IMR-90 (cell line): ENCODE data around the gene FLOT2. TPM values are rescaled to one million over a fixed set of nuclear protein-coding genes. Genes with fewer than 3 reads are reported as not detected.
A peak's percentile ranks its signal among the peaks of the same experiment; 100 is the strongest.

Experiments used
- ATAC-seq: fragments of 200-7000 bp; cut with Tn5 transposase; 2 replicates; pipeline ENCODE4 v1.9.1; 2020; ENCODE audit warnings: low read depth, mild to moderate bottlenecking, moderate library complexity
- BruUV-seq: library from RNA; stranded (reverse); fragments of 400-500 nt; replicated peaks from 2 replicates; lab custom pipeline; 2021; lab: Mats Ljungman, UMichigan
- CTCF ChIA-PET: fragments of 300-600 bp; formaldehyde crosslinking; extraction: SDS; loops from one replicate; lab custom pipeline; 2021; ENCODE audit warnings: antibody characterized with exemption; lab: Yijun Ruan, JAX
- POLR2A ChIA-PET: fragments of 300-600 bp; sonication (Branson Sonifier 250); formaldehyde crosslinking; loops from one replicate; lab custom pipeline; 2022; ENCODE audit warnings: antibody characterized with exemption; ENCODE audit not compliant: unreplicated experiment; lab: Charles Lee
- DNase-seq: peaks from one replicate; pipeline ENCODE4 v3.0.0; 2013
- H2AFZ ChIP-seq: replicated peaks from 2 replicates; pipeline ENCODE3; 2013; ENCODE audit warnings: low read length, mild to moderate bottlenecking; ENCODE audit not compliant: poor library complexity
- H2AK5ac ChIP-seq: 2 replicates; pipeline ENCODE4 v1.6.1; 2013; ENCODE audit warnings: low read depth, low read length, inconsistent platforms
- H2AK9ac ChIP-seq: replicated peaks from 2 replicates; pipeline ENCODE3; 2013; ENCODE audit warnings: mild to moderate bottlenecking, low read depth, low read length, moderate library complexity; ENCODE audit not compliant: poor library complexity
- H2BK120ac ChIP-seq: 2 replicates; pipeline ENCODE4 v1.6.1; 2013; ENCODE audit warnings: low read depth, low read length, inconsistent platforms
- H2BK15ac ChIP-seq: 3 replicates; pipeline ENCODE4 v1.6.1; 2013; ENCODE audit warnings: low read depth, low read length, inconsistent platforms
- H2BK20ac ChIP-seq: 2 replicates; pipeline ENCODE4 v1.6.1; 2013; ENCODE audit warnings: low read depth, mild to moderate bottlenecking, inconsistent platforms, low read length, moderate library complexity
- H2BK5ac ChIP-seq: 2 replicates; pipeline ENCODE4 v1.6.1; 2013; ENCODE audit warnings: mild to moderate bottlenecking, low read depth, low read length, inconsistent platforms; ENCODE audit not compliant: poor library complexity, severe bottlenecking
- H3K14ac ChIP-seq: replicated peaks from 2 replicates; pipeline ENCODE4 v1.6.1; 2013; ENCODE audit warnings: low read depth, low read length, inconsistent platforms
- H3K18ac ChIP-seq: 2 replicates; pipeline ENCODE4 v1.6.1; 2013; ENCODE audit warnings: low read depth, low read length, control low read depth
- H3K23ac ChIP-seq: 2 replicates; pipeline ENCODE4 v1.6.1; 2013; ENCODE audit warnings: low read depth, low read length, inconsistent platforms
- H3K27ac ChIP-seq: 2 replicates; pipeline ENCODE4 v1.5.1; 2013; ENCODE audit warnings: mild to moderate bottlenecking, control low read depth, low read length; ENCODE audit not compliant: insufficient read depth
- H3K27me3 ChIP-seq: 2 replicates; pipeline ENCODE4 v1.6.1; 2013; ENCODE audit warnings: low read length; ENCODE audit not compliant: control insufficient read depth, insufficient read depth
- H3K36me3 ChIP-seq: 2 replicates; pipeline ENCODE4 v1.6.1; 2013; ENCODE audit warnings: low read length, mixed read lengths; ENCODE audit not compliant: control insufficient read depth, insufficient read depth
- H3K4ac ChIP-seq: 2 replicates; pipeline ENCODE4 v1.6.1; 2013; ENCODE audit warnings: low read depth, low read length, inconsistent platforms
- H3K4me1 ChIP-seq: 2 replicates; pipeline ENCODE4 v1.6.1; 2013; ENCODE audit warnings: low read length, mixed read lengths; ENCODE audit not compliant: control insufficient read depth, insufficient read depth
- H3K4me2 ChIP-seq: 2 replicates; pipeline ENCODE4 v1.6.1; 2013; ENCODE audit warnings: low read depth, mild to moderate bottlenecking, control low read depth, low read length, moderate library complexity
- H3K4me3 ChIP-seq: 2 replicates; pipeline ENCODE4 v1.5.1; 2013; ENCODE audit warnings: low read depth, mild to moderate bottlenecking, control low read depth, low read length, moderate library complexity; ENCODE audit not compliant: insufficient read depth
- H3K56ac ChIP-seq: 2 replicates; pipeline ENCODE4 v1.6.1; 2013; ENCODE audit warnings: low read length, inconsistent platforms; ENCODE audit not compliant: insufficient read depth; ENCODE audit errors: extremely low read depth
- H3K79me1 ChIP-seq, 2 experiments: 2 replicates each; pipeline ENCODE4 v1.6.1; 2013; ENCODE audit warnings: low read length in 2 of 2, inconsistent platforms in 1 of 2, low read depth in 1 of 2
- H3K9ac ChIP-seq: 2 replicates; pipeline ENCODE4 v1.6.1; 2013; ENCODE audit warnings: low read depth, low read length, control low read depth
- H3K9me1 ChIP-seq: 2 replicates; pipeline ENCODE4 v1.6.1; 2013; ENCODE audit warnings: low read length, inconsistent platforms; ENCODE audit not compliant: insufficient read depth
- H3K9me3 ChIP-seq: 2 replicates; pipeline ENCODE4 v1.6.1; 2013; ENCODE audit warnings: low read length; ENCODE audit not compliant: control insufficient read depth, insufficient read depth
- H4K20me1 ChIP-seq: 2 replicates; pipeline ENCODE4 v1.6.1; 2013; ENCODE audit warnings: low read length, inconsistent platforms; ENCODE audit not compliant: insufficient read depth
- H4K5ac ChIP-seq: 2 replicates; pipeline ENCODE4 v1.6.1; 2013; ENCODE audit warnings: mild to moderate bottlenecking, low read depth, low read length, control low read depth
- H4K8ac ChIP-seq, 2 experiments: 2 replicates each; pipeline ENCODE4 v1.6.1; 2013; ENCODE audit warnings: low read depth in 2 of 2, low read length in 2 of 2, control low read depth in 1 of 2, inconsistent platforms in 1 of 2
- H4K91ac ChIP-seq: 2 replicates; pipeline ENCODE4 v1.6.1; 2013; ENCODE audit warnings: low read depth, low read length, inconsistent platforms; ENCODE audit not compliant: insufficient read depth
- BHLHE40 ChIP-seq: fragments of 150-350 bp; IDR thresholded peaks from 2 replicates; pipeline ENCODE4 v1.6.1; 2016; ENCODE audit warnings: mild to moderate bottlenecking, low read depth, low read length
- CEBPB ChIP-seq: IDR thresholded peaks from 2 replicates; pipeline ENCODE4 v1.6.1; 2012; ENCODE audit warnings: low read depth, low read length, improper control_type of control experiment
- WGBS, 2 experiments: methylation state at CpG; one replicate each; pipeline versions ENCODE4 v1.1.5 to v1.1.7; 2013; ENCODE audit warnings: missing lambda C conversion rate in 2 of 2; ENCODE audit not compliant: insufficient read length in 1 of 2; ENCODE audit errors: extremely low coverage in 2 of 2; 5-methylcytosine and 5-hydroxymethylcytosine counted together
- dilution Hi-C: fragments of 300-500 bp; cut with HindIII; formaldehyde crosslinking; loops from one replicate; pipeline ENCODE4 v1.14.3; 2018; ENCODE audit warnings: low sequenced_read_pairs; ENCODE audit not compliant: unreplicated experiment
- in situ Hi-C: fragments of 300-500 bp; cut with MboI; formaldehyde crosslinking; loops from 3 replicates; pipeline ENCODE4 v1.14.3; 2019; ENCODE audit warnings: low sequenced_read_pairs, inconsistent platforms, mixed read lengths
- intact Hi-C: fragments of 100-400 bp; cut with micrococcal nuclease; formaldehyde crosslinking; loops from 2 replicates; pipeline ENCODE4 v1.10.0; 2022
- polyA plus RNA-seq, 3 experiments: library from polyadenylated mRNA; depleted of rRNA; stranded (reverse); fragments of >200 nt; gene quantifications; 2 replicates each; pipeline ENCODE4 v1.2.3, GENCODE V29; 2012; ENCODE audit warnings: low replicate concordance in 1 of 3
- total RNA-seq: library from RNA; depleted of rRNA; stranded (reverse); fragments of >200 nt; gene quantifications from 2 replicates; pipeline ENCODE4 v1.2.3, GENCODE V29; 2012

Gene FLOT2
- total and polyA plus RNA-seq, 2 of the 4 experiments (the other 2 are of a cell fraction), result 19.7 to 67.9 TPM

- Histone ChIP-seq H3K14ac (peak overlapping the region; percentile 18; the same call in 1 of the 2 replicates), H4K91ac (no peak overlapping the region), H3K9ac (no peak overlapping the region; the same call in 1 of the 2 replicates), H3K4me2 (no peak overlapping the region; the same call in 1 of the 2 replicates), H2BK15ac (no peak overlapping the region; the same call in 2 of the 3 replicates), H3K36me3 (peaks cover 61% of the 10 kb centered on the region), H3K18ac (peak overlapping the region; percentile 38; the same call in 1 of the 2 replicates), H3K9me1 (peaks cover 13% of the 10 kb centered on the region), H3K9me3 (no peaks in the 10 kb centered on the region), H2BK120ac (peak overlapping the region; percentile 12; the same call in 1 of the 2 replicates), H4K8ac (no peak overlapping the region; a peak in 1 of 4 replicates), H3K56ac (no peak overlapping the region), H4K20me1 (peaks cover 47% of the 10 kb centered on the region; the same call in 1 of the 2 replicates), H4K5ac (peak overlapping the region; percentile 54; the same call in 1 of the 2 replicates), H3K23ac (no peak overlapping the region), H3K4me1 (peaks cover 20% of the 10 kb centered on the region), H2BK5ac (peak overlapping the region; percentile 6), H3K27ac (peak overlapping the region; percentile 87; the same call in 1 of the 2 replicates), H2BK20ac (no peak overlapping the region; the same call in 1 of the 2 replicates), H3K4ac (peak overlapping the region; percentile 22; the same call in 1 of the 2 replicates), H2AFZ (no peak overlapping the region), H2AK5ac (peak overlapping the region; percentile 61; the same call in 1 of the 2 replicates), H3K79me1 (peaks cover 11 to 44% of the 10 kb centered on the region in 2 experiments; a peak in 3 of 4 replicates), H2AK9ac (peak overlapping the region; percentile 0), H3K4me3 (no peak overlapping the region), H3K27me3 (no peaks in the 10 kb centered on the region)
- intact Hi-C loops, result loop anchor here (5.0 kb wide), 1 partner anchor 39 kb away; no protein-coding TSS in a partner anchor
- CTCF ChIA-PET, result interaction anchor here (1.0 to 2.7 kb wide), 5 partner anchors 9 to 181 kb away, joined by 3 to 15 read pairs (median 3); partner anchors contain the start of gene TLCD1
- no TSS peak for BruUV-seq
- WGBS, 2 experiments, result no CpG with 5 or more reads among the region's 3 CpGs
- dilution Hi-C loops, result no loop called here
- DNase-seq, result peak; percentile 41
- in situ Hi-C loops, result no loop called here
- peak; percentile 5; the same call in 1 of the 2 replicates for ATAC-seq
- POLR2A ChIA-PET, result interaction anchor here (0.6 to 0.9 kb wide), 2 partner anchors 144 to 186 kb away, joined by 3 to 7 read pairs; no protein-coding TSS in a partner anchor
- TF ChIP-seq BHLHE40 (no peak), CEBPB (peak; percentile 52; the same call in 1 of the 2 replicates)
These were observed 10.4 kb upstream of the FLOT2 start for GRCh38 chr17:28907709-28908475.
